SK-N-SH treated with all-trans-retinoic acid at 6 μM for 48 hours (cell line): ENCODE data around the gene FIGNL2.

Experiments used
- ESRRG ChIP-seq: fragments of 250-450 bp; sonication (Bioruptor Pico); IDR thresholded peaks from 2 replicates; pipeline ENCODE4 v1.6.1; 2021; ENCODE audit warnings: mild to moderate bottlenecking
- ISL1 ChIP-seq: fragments of 250-450 bp; sonication (Bioruptor Pico); IDR thresholded peaks from 2 replicates; pipeline ENCODE4 v2.1.2; 2022; ENCODE audit warnings: mild to moderate bottlenecking, moderate library complexity
- SNAI2 ChIP-seq: fragments of 250-450 bp; sonication (Bioruptor Pico); IDR thresholded peaks from 2 replicates; pipeline ENCODE4 v1.5.0; 2020; ENCODE audit warnings: mild to moderate bottlenecking, moderate library complexity
- ZFP3 ChIP-seq: fragments of 250-450 bp; sonication (Bioruptor Pico); IDR thresholded peaks from 2 replicates; pipeline ENCODE4 v1.5.0; 2020; ENCODE audit warnings: mild to moderate bottlenecking, moderate library complexity
- ZFP30 ChIP-seq: fragments of 450-650 bp; formaldehyde crosslinking; IDR thresholded peaks from 2 replicates; pipeline ENCODE4 v1.5.0; 2022; ENCODE audit warnings: mild to moderate bottlenecking, moderate library complexity
- ZNF8 ChIP-seq: fragments of 450-650 bp; formaldehyde crosslinking; IDR thresholded peaks from 2 replicates; pipeline ENCODE4 v1.5.0; 2020; ENCODE audit warnings: mild to moderate bottlenecking, moderate library complexity
- TF ChIP-seq, protein P1 (sequence below): fragments of 250-450 bp; sonication (Bioruptor Pico); IDR thresholded peaks from 2 replicates; pipeline ENCODE4 v1.5.1; 2020; ENCODE audit warnings: low read depth, mild to moderate bottlenecking, moderate library complexity
- TF ChIP-seq, protein P2 (sequence below): fragments of 250-450 bp; sonication (Bioruptor Pico); IDR thresholded peaks from 2 replicates; pipeline ENCODE4 v1.8.0; 2020; ENCODE audit warnings: mild to moderate bottlenecking, moderate library complexity, borderline replicate concordance

DNA sequence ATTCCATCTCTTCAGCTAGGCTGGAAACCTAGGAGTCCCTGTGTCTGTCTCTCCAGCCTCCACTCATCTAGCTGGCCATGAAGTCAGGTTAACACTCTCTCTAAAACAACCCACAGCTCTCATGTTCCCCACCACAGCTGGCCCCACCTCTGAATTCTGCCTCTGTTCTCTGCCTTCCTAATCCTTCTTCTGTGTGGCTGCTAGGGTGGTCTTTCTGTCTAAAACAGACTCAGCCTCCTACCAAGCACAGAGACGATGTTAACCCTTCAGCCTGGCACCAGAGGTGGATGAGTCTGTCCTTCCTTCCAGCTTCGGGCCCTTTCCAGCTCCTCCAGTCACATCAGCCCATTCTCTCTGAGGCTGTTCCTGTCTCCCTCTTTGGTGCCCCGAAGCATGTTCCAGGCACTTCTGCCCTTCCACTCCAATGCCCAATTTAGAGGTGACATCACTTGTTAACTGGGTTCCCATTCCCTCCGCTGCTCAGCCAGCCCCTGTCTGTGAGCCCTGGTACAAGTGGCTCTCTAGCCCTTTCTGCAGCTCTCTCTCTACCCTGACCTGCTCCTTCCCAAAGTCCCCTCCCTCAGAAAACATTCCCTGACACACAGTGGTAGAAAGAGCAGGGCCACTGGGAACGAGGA, 9.1 kb downstream of the FIGNL2 start:
- TF ChIP-seq ZFP30 (CRISPR knock-in tag): no peak
- no peak for TF ChIP-seq ESRRG (CRISPR knock-in tag)
- no peak for TF ChIP-seq SNAI2 (CRISPR knock-in tag)
- no peak for TF ChIP-seq ISL1
- TF ChIP-seq, protein P1, sequence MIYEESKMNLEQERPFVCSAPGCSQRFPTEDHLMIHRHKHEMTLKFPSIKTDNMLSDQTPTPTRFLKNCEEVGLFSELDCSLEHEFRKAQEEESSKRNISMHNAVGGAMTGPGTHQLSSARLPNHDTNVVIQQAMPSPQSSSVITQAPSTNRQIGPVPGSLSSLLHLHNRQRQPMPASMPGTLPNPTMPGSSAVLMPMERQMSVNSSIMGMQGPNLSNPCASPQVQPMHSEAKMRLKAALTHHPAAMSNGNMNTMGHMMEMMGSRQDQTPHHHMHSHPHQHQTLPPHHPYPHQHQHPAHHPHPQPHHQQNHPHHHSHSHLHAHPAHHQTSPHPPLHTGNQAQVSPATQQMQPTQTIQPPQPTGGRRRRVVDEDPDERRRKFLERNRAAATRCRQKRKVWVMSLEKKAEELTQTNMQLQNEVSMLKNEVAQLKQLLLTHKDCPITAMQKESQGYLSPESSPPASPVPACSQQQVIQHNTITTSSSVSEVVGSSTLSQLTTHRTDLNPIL: no peak
- no peak for TF ChIP-seq ZFP3 (CRISPR knock-in tag)
- TF ChIP-seq ZNF8 (CRISPR knock-in tag): no peak
- TF ChIP-seq, protein P2, sequence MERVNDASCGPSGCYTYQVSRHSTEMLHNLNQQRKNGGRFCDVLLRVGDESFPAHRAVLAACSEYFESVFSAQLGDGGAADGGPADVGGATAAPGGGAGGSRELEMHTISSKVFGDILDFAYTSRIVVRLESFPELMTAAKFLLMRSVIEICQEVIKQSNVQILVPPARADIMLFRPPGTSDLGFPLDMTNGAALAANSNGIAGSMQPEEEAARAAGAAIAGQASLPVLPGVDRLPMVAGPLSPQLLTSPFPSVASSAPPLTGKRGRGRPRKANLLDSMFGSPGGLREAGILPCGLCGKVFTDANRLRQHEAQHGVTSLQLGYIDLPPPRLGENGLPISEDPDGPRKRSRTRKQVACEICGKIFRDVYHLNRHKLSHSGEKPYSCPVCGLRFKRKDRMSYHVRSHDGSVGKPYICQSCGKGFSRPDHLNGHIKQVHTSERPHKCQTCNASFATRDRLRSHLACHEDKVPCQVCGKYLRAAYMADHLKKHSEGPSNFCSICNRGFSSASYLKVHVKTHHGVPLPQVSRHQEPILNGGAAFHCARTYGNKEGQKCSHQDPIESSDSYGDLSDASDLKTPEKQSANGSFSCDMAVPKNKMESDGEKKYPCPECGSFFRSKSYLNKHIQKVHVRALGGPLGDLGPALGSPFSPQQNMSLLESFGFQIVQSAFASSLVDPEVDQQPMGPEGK: no peak
